Measurements from ENCODE around the gene DNER. TPM values are rescaled to one million over a fixed set of nuclear protein-coding genes. Genes with fewer than 3 reads are reported as not detected.

Gene DNER
- total and polyA plus RNA-seq, 2 donors (not counting 1 experiment from before 2014, with no cell fraction given), result not detected

DNA sequence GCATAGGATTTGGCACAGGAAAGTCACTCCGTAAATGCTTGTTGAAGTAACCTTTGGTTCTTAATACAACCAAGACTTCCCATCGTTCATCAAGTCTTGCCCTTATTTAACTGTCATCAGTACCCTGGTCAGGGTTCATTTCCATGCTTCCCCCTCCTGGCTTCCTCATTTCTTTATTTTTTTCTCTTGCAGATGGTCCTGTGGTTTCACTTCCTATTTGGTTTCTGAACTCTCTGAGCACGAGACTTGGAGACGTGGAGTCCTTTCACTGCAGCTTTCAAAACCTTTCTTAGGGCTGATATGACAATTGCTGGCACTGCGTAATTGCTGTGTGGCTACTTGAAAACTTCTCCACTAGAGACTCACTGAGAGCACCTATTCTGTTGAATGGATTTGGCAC, 383.4 kb downstream of the DNER start:
- peak overlapping the region; percentile 1 for H3K4me3 Mint-ChIP-seq
- ATAC-seq (ENCODE audit: low read depth), result peak; percentile 51
- no peaks in the 10 kb centered on the region for H3K9me3 ChIP-seq (ENCODE audit: control extremely low read depth in 1 of 3, control insufficient read depth in 2 of 3, insufficient read depth in 1 of 3, low read length in 2 of 3)
- H3K27ac Mint-ChIP-seq, result peak overlapping the region; percentile 34
- DNase-seq, result peak; percentile 69
- H3K27me3 Mint-ChIP-seq, result no peaks in the 10 kb centered on the region
- no peaks in the 10 kb centered on the region for H3K79me2 ChIP-seq (ENCODE audit: control insufficient read depth, insufficient read depth, low read length)
- CTCF ChIA-PET, result no interaction called here
- WGBS (ENCODE audit: insufficient coverage), result 0% methylated on average over 2 of the region's 5 CpGs
- H3K4me3 ChIP-seq (ENCODE audit: control extremely low read depth in 1 of 5, extremely low read depth in 1 of 5, insufficient read depth in 1 of 5, low read depth in 2 of 5, low read length in 4 of 5), result no peak overlapping the region
- no peaks in the 10 kb centered on the region for H3K27me3 ChIP-seq (replicated peaks in 1 of 4; ENCODE audit: control extremely low read depth in 1 of 4, control insufficient read depth in 3 of 4, insufficient read depth in 4 of 4, low read length in 3 of 4)
- intact Hi-C loops (cut with micrococcal nuclease), result no loop called here
- peaks cover 26% of the 10 kb centered on the region for H3K4me1 Mint-ChIP-seq
- TF ChIP-seq, protein P1, sequence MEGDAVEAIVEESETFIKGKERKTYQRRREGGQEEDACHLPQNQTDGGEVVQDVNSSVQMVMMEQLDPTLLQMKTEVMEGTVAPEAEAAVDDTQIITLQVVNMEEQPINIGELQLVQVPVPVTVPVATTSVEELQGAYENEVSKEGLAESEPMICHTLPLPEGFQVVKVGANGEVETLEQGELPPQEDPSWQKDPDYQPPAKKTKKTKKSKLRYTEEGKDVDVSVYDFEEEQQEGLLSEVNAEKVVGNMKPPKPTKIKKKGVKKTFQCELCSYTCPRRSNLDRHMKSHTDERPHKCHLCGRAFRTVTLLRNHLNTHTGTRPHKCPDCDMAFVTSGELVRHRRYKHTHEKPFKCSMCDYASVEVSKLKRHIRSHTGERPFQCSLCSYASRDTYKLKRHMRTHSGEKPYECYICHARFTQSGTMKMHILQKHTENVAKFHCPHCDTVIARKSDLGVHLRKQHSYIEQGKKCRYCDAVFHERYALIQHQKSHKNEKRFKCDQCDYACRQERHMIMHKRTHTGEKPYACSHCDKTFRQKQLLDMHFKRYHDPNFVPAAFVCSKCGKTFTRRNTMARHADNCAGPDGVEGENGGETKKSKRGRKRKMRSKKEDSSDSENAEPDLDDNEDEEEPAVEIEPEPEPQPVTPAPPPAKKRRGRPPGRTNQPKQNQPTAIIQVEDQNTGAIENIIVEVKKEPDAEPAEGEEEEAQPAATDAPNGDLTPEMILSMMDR (IDR thresholded peaks at IDR 0.05), result no peak
- TF ChIP-seq EZH2 (IDR thresholded peaks at IDR 0.05; ENCODE audit: borderline replicate concordance, insufficient read depth, low read depth, low read length, poor library complexity, severe bottlenecking), result no peak
- no peaks in the 10 kb centered on the region for H3K36me3 ChIP-seq (replicated peaks in 1 of 2; ENCODE audit: control extremely low read depth in 1 of 2, control insufficient read depth in 1 of 2, extremely low read depth in 1 of 2, insufficient read depth in 2 of 2, low read length in 1 of 2)
- H3K27ac ChIP-seq (ENCODE audit: low read length in 2 of 2), result no peak overlapping the region
- POLR2A ChIA-PET, result no interaction called here
- H4K20me1 ChIP-seq (ENCODE audit: control insufficient read depth, insufficient read depth, low read length, poor library complexity, severe bottlenecking), result no peaks in the 10 kb centered on the region
- peak overlapping the region; percentile 34 for H3K4me2 ChIP-seq (replicated peaks; ENCODE audit: low read depth, low read length, poor library complexity, severe bottlenecking)
- H2AFZ ChIP-seq (ENCODE audit: insufficient read depth, low read depth, low read length, poor library complexity, severe bottlenecking), result no peak overlapping the region
- no peaks in the 10 kb centered on the region for H3K9me3 Mint-ChIP-seq (ENCODE audit: insufficient read depth)
- H3K9ac ChIP-seq (ENCODE audit: low read length), result no peak overlapping the region
- H3K4me1 ChIP-seq (ENCODE audit: control insufficient read depth in 2 of 2, insufficient read depth in 2 of 2, low read length in 2 of 2), result peaks cover 24 to 40% of the 10 kb centered on the region in 2 donors

DNA sequence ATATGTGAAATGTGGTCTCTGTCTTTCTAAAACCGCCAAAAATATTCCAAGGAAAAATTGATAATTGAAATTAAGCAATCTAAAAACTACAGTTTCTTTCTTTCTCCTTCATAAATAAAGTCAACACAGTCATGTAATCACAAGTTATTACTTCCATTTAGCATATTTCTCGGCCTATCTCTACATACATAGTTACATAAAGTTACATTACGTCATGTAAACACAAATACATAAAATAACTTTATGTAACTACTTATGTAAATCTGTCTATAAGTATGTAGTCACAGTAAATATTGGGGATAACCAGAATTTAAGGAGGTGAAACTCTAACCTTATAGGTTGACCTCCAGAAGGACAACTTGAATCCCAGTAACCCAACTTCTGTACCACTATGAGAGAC, 394.8 kb downstream of the DNER start:
- H3K79me2 ChIP-seq (ENCODE audit: control insufficient read depth, insufficient read depth, low read length), result no peaks in the 10 kb centered on the region
- Mint-ChIP-seq H3K9me3 (ENCODE audit: insufficient read depth) (peaks cover 5% of the 10 kb centered on the region), H3K27ac (no peak overlapping the region), H3K4me1 (no peaks in the 10 kb centered on the region), H3K4me3 (no peak overlapping the region), H3K27me3 (peaks cover 8% of the 10 kb centered on the region)
- no peaks in the 10 kb centered on the region for H3K36me3 ChIP-seq (replicated peaks in 1 of 2; ENCODE audit: control extremely low read depth in 1 of 2, control insufficient read depth in 1 of 2, extremely low read depth in 1 of 2, insufficient read depth in 2 of 2, low read length in 1 of 2)
- H3K9me3 ChIP-seq (ENCODE audit: control extremely low read depth in 1 of 3, control insufficient read depth in 2 of 3, insufficient read depth in 1 of 3, low read length in 2 of 3), result peaks cover 0 to 1% (median 0%) of the 10 kb centered on the region in 3 donors
- intact Hi-C loops (cut with micrococcal nuclease), result no loop called here
- ATAC-seq (ENCODE audit: low read depth) (no peak), DNase-seq (no peak)
- no peaks in the 10 kb centered on the region for H3K4me1 ChIP-seq (ENCODE audit: control insufficient read depth in 2 of 2, insufficient read depth in 2 of 2, low read length in 2 of 2)
- POLR2A ChIA-PET, result no interaction called here
- no peaks in the 10 kb centered on the region for H4K20me1 ChIP-seq (ENCODE audit: control insufficient read depth, insufficient read depth, low read length, poor library complexity, severe bottlenecking)
- no peak overlapping the region for H2AFZ ChIP-seq (ENCODE audit: insufficient read depth, low read depth, low read length, poor library complexity, severe bottlenecking)
- CTCF ChIA-PET, result no interaction called here
- WGBS (ENCODE audit: insufficient coverage), result no CpG with 5 or more reads among the region's 3 CpGs
- H3K27ac ChIP-seq (ENCODE audit: low read length in 2 of 2), result no peak overlapping the region
- H3K27me3 ChIP-seq (replicated peaks in 1 of 4; ENCODE audit: control extremely low read depth in 1 of 4, control insufficient read depth in 3 of 4, insufficient read depth in 4 of 4, low read length in 3 of 4), result no peaks in the 10 kb centered on the region
- H3K9ac ChIP-seq (ENCODE audit: low read length), result no peak overlapping the region
- no peak for TF ChIP-seq EZH2 (IDR thresholded peaks at IDR 0.05; ENCODE audit: borderline replicate concordance, insufficient read depth, low read depth, low read length, poor library complexity, severe bottlenecking)
- TF ChIP-seq, protein P1 (IDR thresholded peaks at IDR 0.05), result no peak
- no peak overlapping the region for H3K4me2 ChIP-seq (replicated peaks; ENCODE audit: low read depth, low read length, poor library complexity, severe bottlenecking)
- no peak overlapping the region for H3K4me3 ChIP-seq (ENCODE audit: control extremely low read depth in 1 of 5, extremely low read depth in 1 of 5, insufficient read depth in 1 of 5, low read depth in 2 of 5, low read length in 4 of 5)
